Smooth muscle cell (in vitro differentiated cells): Measurements from ENCODE around the gene MAP4K4. TPM values are rescaled to one million over a fixed set of nuclear protein-coding genes. Genes with fewer than 3 reads are reported as not detected.

Experiments
- DNase-seq: peaks from one replicate; lab custom pipeline; 2025; ENCODE audit not compliant: unreplicated experiment; lab: John Stamatoyannopoulos, UW
- H2AFZ ChIP-seq: fragments of 200-600 bp; sonication (generic); 2 replicates; pipeline ENCODE4 v1.6.0; 2016; ENCODE audit warnings: antibody characterized with exemption, low read depth, mild to moderate bottlenecking
- H3F3A ChIP-seq: fragments of 200-600 bp; sonication (generic); 2 replicates; pipeline ENCODE4 v1.6.0; 2017; ENCODE audit warnings: antibody characterized with exemption, low read depth
- H3K27ac ChIP-seq: fragments of 200-600 bp; sonication (generic); 2 replicates; pipeline ENCODE4 v1.5.1; 2016; ENCODE audit warnings: low read depth, mild to moderate bottlenecking
- H3K27me3 ChIP-seq: fragments of 200-600 bp; sonication (generic); 2 replicates; pipeline ENCODE4 v1.6.1; 2016; ENCODE audit warnings: low read depth, mild to moderate bottlenecking
- H3K36me3 ChIP-seq: fragments of 200-600 bp; sonication (generic); 2 replicates; pipeline ENCODE4 v1.5.1; 2016; ENCODE audit warnings: low read depth
- H3K4me1 ChIP-seq: fragments of 200-600 bp; sonication (generic); 2 replicates; pipeline ENCODE4 v1.5.1; 2016; ENCODE audit warnings: low read depth
- H3K4me2 ChIP-seq: fragments of 200-600 bp; sonication (generic); 2 replicates; pipeline ENCODE4 v1.6.0; 2016; ENCODE audit warnings: mild to moderate bottlenecking
- H3K4me3 ChIP-seq: fragments of 200-600 bp; sonication (generic); 2 replicates; pipeline ENCODE4 v1.5.1; 2016; ENCODE audit warnings: mild to moderate bottlenecking
- H3K79me2 ChIP-seq: fragments of 200-600 bp; sonication (generic); 2 replicates; pipeline ENCODE4 v1.6.0; 2016; ENCODE audit warnings: low read depth, mild to moderate bottlenecking
- H3K9ac ChIP-seq: fragments of 200-600 bp; sonication (generic); 2 replicates; pipeline ENCODE4 v1.6.0; 2016; ENCODE audit warnings: low read depth
- H3K9me3 ChIP-seq: fragments of 200-600 bp; sonication (generic); replicated peaks from 2 replicates; pipeline ENCODE4 v1.5.1; 2016; ENCODE audit warnings: low read depth
- H4K20me1 ChIP-seq: fragments of 200-600 bp; sonication (generic); 2 replicates; pipeline ENCODE4 v1.6.0; 2016; ENCODE audit warnings: low read depth
- WGBS: methylation state at CpG from one replicate; pipeline ENCODE4 v1.1.7; 2016; ENCODE audit warnings: low lambda C conversion rate; 5-methylcytosine and 5-hydroxymethylcytosine counted together
- polyA plus RNA-seq: library from polyadenylated mRNA; unstranded; fragments of >200 nt; fragmentation: Nextera tagmentation; extraction: Ambion mirVana; gene quantifications from 2 replicates; pipeline ENCODE4 v1.2.1, GENCODE V29; 2016
- total RNA-seq: library from RNA; depleted of rRNA; stranded (reverse); fragments of >200 nt; gene quantifications from 2 replicates; pipeline ENCODE4 v1.2.3, GENCODE V29; 2014
- TF ChIP-seq, protein P1 (sequence below): fragments of 200-600 bp; sonication (generic); IDR thresholded peaks from 2 replicates; pipeline ENCODE4 v1.5.1; 2017; ENCODE audit warnings: borderline replicate concordance, mild to moderate bottlenecking, antibody characterized with exemption; ENCODE audit not compliant: insufficient read depth, poor library complexity, severe bottlenecking

The MAP4K4 gene
- total and polyA plus RNA-seq, 2 experiments from 2014 or later = 68.9 to 107 TPM

DNA sequence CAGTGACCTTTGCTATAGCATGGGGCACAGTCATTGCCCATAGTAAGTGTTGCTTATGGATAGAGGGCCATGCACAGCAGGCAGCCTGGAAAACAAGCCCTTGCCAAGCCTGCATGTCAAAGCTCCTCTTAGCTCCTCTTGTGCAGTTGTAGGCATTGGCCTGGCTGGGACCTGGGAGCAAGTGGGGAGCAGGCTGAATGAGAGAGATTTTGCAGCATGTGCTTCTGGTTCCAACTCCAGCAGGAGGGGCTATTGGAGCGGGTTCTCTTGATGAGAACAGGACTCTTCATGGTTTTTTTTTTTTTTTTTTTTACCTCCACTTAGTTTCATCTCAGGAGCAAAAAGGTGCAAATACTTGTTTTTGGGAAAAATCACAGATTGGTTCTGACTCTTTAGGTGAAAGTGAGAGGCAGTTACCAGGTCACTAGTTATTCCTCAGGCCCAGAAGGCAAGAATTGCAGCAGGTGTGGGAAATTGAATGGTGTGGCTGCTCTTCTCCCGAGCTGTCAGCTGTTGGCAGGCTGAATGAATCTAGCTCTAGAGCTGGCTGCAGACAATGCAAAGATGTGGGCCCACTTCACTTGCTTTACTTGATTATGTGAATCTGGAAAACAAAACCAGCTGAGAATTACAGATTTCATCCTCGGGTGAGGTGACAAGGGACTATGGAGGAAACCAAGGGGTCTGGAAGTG, 95.9 kb downstream of the MAP4K4 start:
- peaks cover 98% of the 10 kb centered on the region for H4K20me1 ChIP-seq

DNA sequence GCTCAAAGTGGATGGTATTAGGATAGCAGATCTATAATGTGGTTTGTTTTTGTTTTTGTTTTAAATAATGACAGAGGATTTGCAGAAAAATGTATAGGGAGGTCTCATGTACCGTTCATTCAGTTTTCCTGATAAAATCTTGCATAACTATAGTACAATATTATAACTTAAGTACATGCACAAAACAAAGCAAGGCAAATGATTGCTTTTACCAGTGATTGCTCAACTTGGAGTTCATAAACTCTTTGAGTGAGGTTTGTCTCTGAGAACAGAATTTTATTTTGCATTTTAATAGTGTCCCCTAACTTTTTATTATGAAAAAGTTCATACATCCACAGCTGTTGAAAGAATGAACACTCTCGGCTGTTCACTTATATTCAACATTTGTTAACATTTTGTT, 96.6 kb downstream of the MAP4K4 start:
- TF ChIP-seq, protein P1, sequence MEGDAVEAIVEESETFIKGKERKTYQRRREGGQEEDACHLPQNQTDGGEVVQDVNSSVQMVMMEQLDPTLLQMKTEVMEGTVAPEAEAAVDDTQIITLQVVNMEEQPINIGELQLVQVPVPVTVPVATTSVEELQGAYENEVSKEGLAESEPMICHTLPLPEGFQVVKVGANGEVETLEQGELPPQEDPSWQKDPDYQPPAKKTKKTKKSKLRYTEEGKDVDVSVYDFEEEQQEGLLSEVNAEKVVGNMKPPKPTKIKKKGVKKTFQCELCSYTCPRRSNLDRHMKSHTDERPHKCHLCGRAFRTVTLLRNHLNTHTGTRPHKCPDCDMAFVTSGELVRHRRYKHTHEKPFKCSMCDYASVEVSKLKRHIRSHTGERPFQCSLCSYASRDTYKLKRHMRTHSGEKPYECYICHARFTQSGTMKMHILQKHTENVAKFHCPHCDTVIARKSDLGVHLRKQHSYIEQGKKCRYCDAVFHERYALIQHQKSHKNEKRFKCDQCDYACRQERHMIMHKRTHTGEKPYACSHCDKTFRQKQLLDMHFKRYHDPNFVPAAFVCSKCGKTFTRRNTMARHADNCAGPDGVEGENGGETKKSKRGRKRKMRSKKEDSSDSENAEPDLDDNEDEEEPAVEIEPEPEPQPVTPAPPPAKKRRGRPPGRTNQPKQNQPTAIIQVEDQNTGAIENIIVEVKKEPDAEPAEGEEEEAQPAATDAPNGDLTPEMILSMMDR = no peak
- WGBS = 73% methylated on average over 2 of the region's 2 CpGs
- Histone ChIP-seq H3K9ac (no peak overlapping the region), H3F3A (no peaks in the 10 kb centered on the region), H3K27ac (no peak overlapping the region), H3K4me1 (peaks cover 6% of the 10 kb centered on the region), H3K36me3 (no peaks in the 10 kb centered on the region), H4K20me1 (peaks cover 98% of the 10 kb centered on the region), H3K9me3 (no peaks in the 10 kb centered on the region), H3K27me3 (no peaks in the 10 kb centered on the region), H3K4me3 (no peak overlapping the region), H3K79me2 (peaks cover 99% of the 10 kb centered on the region), H3K4me2 (no peak overlapping the region), H2AFZ (no peak overlapping the region)
- no peak for DNase-seq

More for the DNA sequence above, 95.9 kb downstream of the MAP4K4 start:
- Histone ChIP-seq H3K79me2 (peaks cover 99% of the 10 kb centered on the region), H3K36me3 (no peaks in the 10 kb centered on the region), H3K27ac (no peak overlapping the region), H3K9ac (no peak overlapping the region), H3K27me3 (no peaks in the 10 kb centered on the region), H2AFZ (no peak overlapping the region), H3K4me1 (peaks cover 6% of the 10 kb centered on the region), H3K4me3 (no peak overlapping the region), H3K9me3 (no peaks in the 10 kb centered on the region), H3K4me2 (no peak overlapping the region), H3F3A (no peaks in the 10 kb centered on the region)
- TF ChIP-seq, protein P1 = peak; percentile 7
- no peak for DNase-seq
- WGBS = 84% methylated on average over 3 of the region's 3 CpGs

DNA sequence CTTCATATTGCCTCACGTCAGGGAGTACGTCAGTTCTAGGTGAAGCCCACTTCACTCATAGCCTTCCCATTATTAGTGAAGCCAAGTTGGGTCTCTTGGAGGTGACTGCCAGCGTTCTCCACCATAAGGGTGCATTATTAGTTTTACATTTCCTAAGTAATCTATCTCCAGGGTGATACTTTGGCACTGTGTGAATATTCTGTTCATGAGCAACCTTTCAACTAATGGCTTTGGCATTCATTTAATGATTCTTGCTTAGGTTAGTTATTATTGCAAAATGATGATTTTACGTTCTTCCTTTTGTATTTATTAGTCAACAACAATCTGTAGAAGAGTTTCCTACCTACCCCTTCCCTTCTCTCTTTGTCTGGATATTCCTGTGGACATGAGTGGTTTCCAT, 97.5 kb downstream of the MAP4K4 start:
- Histone ChIP-seq H3K4me2 (no peak overlapping the region), H2AFZ (no peak overlapping the region), H3F3A (no peaks in the 10 kb centered on the region), H3K79me2 (peaks cover 99% of the 10 kb centered on the region), H3K27ac (no peak overlapping the region), H3K36me3 (no peaks in the 10 kb centered on the region), H3K4me3 (no peak overlapping the region), H3K4me1 (peaks cover 6% of the 10 kb centered on the region), H3K9ac (no peak overlapping the region), H3K9me3 (no peaks in the 10 kb centered on the region), H3K27me3 (no peaks in the 10 kb centered on the region), H4K20me1 (peaks cover 96% of the 10 kb centered on the region)
- 92% methylated on average over 4 of the region's 4 CpGs for WGBS
- TF ChIP-seq, protein P1 = no peak
- DNase-seq = no peak
